Coronary artery (tissue), 2 donors: Measurements from ENCODE around the gene TMEM39A.

Source experiments
- DNase-seq: peaks from one replicate; pipeline ENCODE4 v3.0.0-alpha.2; 2017; ENCODE audit warnings: low spot score
- H3K27ac ChIP-seq, 2 donors: fragments of 200-600 bp; sonication (generic); one replicate each; pipeline ENCODE4 v1.5.1; 2016 to 2019
- H3K4me3 ChIP-seq: fragments of 200-600 bp; sonication (generic); 2 replicates; pipeline ENCODE4 v1.5.1; 2016; ENCODE audit warnings: mild to moderate bottlenecking, moderate library complexity
- CTCF ChIP-seq: fragments of 200-600 bp; sonication (generic); IDR thresholded peaks from one replicate; pipeline ENCODE4 v1.5.1; 2019; ENCODE audit warnings: antibody characterized with exemption

Gene TMEM39A

GRCh38 chr3:119380697-119381096, 82.7 kb downstream of the TMEM39A start:
- no peak for DNase-seq
- Histone ChIP-seq H3K27ac (no peak overlapping the region), H3K4me3 (no peak overlapping the region)
- no peak for TF ChIP-seq CTCF
